GM12878 (cell line): ENCODE measurements around the gene GALK1. TPM values are rescaled to one million over a fixed set of nuclear protein-coding genes. Genes with fewer than 3 reads are reported as not detected.

Experiments used
- ATAC-seq: fragments of 200-7000 bp; cut with Tn5 transposase; 3 replicates; pipeline ENCODE4 v1.9.1; 2020; ENCODE audit warnings: mild to moderate bottlenecking, moderate library complexity
- BruUV-seq: library from RNA; stranded (reverse); fragments of 400-500 nt; replicated peaks from 2 replicates; lab custom pipeline; 2021; lab: Mats Ljungman, UMichigan
- CTCF ChIA-PET: fragments of 300-600 bp; sonication (Branson Sonifier 250); formaldehyde crosslinking; extraction: SDS; loops from one replicate; lab custom pipeline; 2021; ENCODE audit warnings: inconsistent platforms; lab: Yijun Ruan, JAX
- POLR2A ChIA-PET: fragments of 350-600 bp; formaldehyde crosslinking; extraction: SDS; loops from one replicate; lab custom pipeline; 2021; ENCODE audit warnings: inconsistent platforms; lab: Charles Lee
- RAD21 ChIA-PET: fragments of 300-600 bp; sonication (Branson Sonifier 250); formaldehyde crosslinking; loops from one replicate; lab custom pipeline; 2023; ENCODE audit warnings: antibody characterized with exemption; ENCODE audit not compliant: unreplicated experiment; lab: Charles Lee
- SMC1A ChIA-PET: fragments of 300-600 bp; sonication (Branson Sonifier 250); formaldehyde crosslinking; loops from one replicate; lab custom pipeline; 2023; ENCODE audit not compliant: unreplicated experiment, uncharacterized antibody; lab: Charles Lee
- DNase-seq: peaks from one replicate; pipeline ENCODE4 v3.0.0-alpha.2; 2011; ENCODE audit warnings: low read depth, low spot score
- FAIRE-seq: peaks from 3 replicates; lab custom pipeline; 2011; peaks lifted over from hg19 to GRCh38; lab: Jason Lieb, UNC
- H2AFZ ChIP-seq: 2 replicates; pipeline ENCODE4 v1.6.0; 2011; ENCODE audit warnings: low read depth, low read length, control low read depth; ENCODE audit not compliant: control insufficient read depth
- H3K27ac ChIP-seq: 2 replicates; pipeline ENCODE4 v1.5.1; 2011; ENCODE audit warnings: control low read depth; ENCODE audit not compliant: control insufficient read depth, insufficient read depth
- H3K27me3 ChIP-seq, 2 experiments: replicated peaks in 1 of 2; 2 replicates each; pipeline versions ENCODE4 v1.6.0 to v1.6.1; 2011; ENCODE audit warnings: low read length in 1 of 2; ENCODE audit not compliant: control insufficient read depth in 2 of 2, insufficient read depth in 2 of 2
- H3K36me3 ChIP-seq, 2 experiments: 2 replicates each; pipeline ENCODE4 v1.5.1; 2011; ENCODE audit warnings: low read length in 1 of 2; ENCODE audit not compliant: control insufficient read depth in 2 of 2, insufficient read depth in 2 of 2
- H3K4me1 ChIP-seq: 2 replicates; pipeline ENCODE4 v1.6.1; 2011; ENCODE audit warnings: mild to moderate bottlenecking, low read length, moderate library complexity, mixed read lengths; ENCODE audit not compliant: control insufficient read depth, insufficient read depth
- H3K4me2 ChIP-seq: 2 replicates; pipeline ENCODE4 v1.6.0; 2011; ENCODE audit warnings: control low read depth; ENCODE audit not compliant: control insufficient read depth, insufficient read depth
- H3K4me3 ChIP-seq: fragments of 200-600 bp; sonication (generic); 2 replicates; pipeline ENCODE4 v1.5.1; 2016
- H3K79me2 ChIP-seq: 2 replicates; pipeline ENCODE4 v1.6.0; 2011; ENCODE audit warnings: low read length; ENCODE audit not compliant: control insufficient read depth, insufficient read depth
- H3K9ac ChIP-seq: 2 replicates; pipeline ENCODE4 v1.8.0; 2011; ENCODE audit warnings: low read length, control low read depth, mixed read lengths; ENCODE audit not compliant: control insufficient read depth, insufficient read depth
- H3K9me3 ChIP-seq: replicated peaks from 3 replicates; pipeline ENCODE4 v1.5.1; 2011; ENCODE audit warnings: mild to moderate bottlenecking, low read length; ENCODE audit not compliant: control insufficient read depth, insufficient read depth
- H4K20me1 ChIP-seq: 2 replicates; pipeline ENCODE4 v1.6.0; 2011; ENCODE audit not compliant: control insufficient read depth, insufficient read depth
- MYC ChIP-seq: IDR thresholded peaks from 2 replicates; pipeline ENCODE4 v1.6.1; 2011; ENCODE audit warnings: mild to moderate bottlenecking, low read length, moderate library complexity, inconsistent platforms; ENCODE audit not compliant: insufficient read depth, insufficient replicate concordance, insufficient read length, severe bottlenecking
- PKNOX1 ChIP-seq: fragments of 450-650 bp; IDR thresholded peaks from 2 replicates; pipeline ENCODE4 v1.6.1; 2016; ENCODE audit warnings: mild to moderate bottlenecking
- SIX5 ChIP-seq: IDR thresholded peaks from 2 replicates; pipeline ENCODE4 v1.6.1; 2011; ENCODE audit warnings: mild to moderate bottlenecking, low read depth, low read length, moderate library complexity; ENCODE audit not compliant: severe bottlenecking
- SMC3 ChIP-seq: IDR thresholded peaks from 2 replicates; pipeline ENCODE4 v1.6.1; 2011; ENCODE audit warnings: low read length, improper control_type of control experiment, borderline replicate concordance
- WGBS: methylation state at CpG from one replicate; pipeline ENCODE4 v1.1.6; 2016; ENCODE audit warnings: low lambda C conversion rate; ENCODE audit not compliant: insufficient replicate concordance, insufficient coverage; ENCODE audit errors: missing lambda C conversion rate; 5-methylcytosine and 5-hydroxymethylcytosine counted together
- in situ Hi-C: fragments of 300-500 bp; cut with MboI; formaldehyde crosslinking; loops from 9 replicates; pipeline ENCODE4 v1.14.3; 2018; ENCODE audit warnings: mixed read lengths
- intact Hi-C: fragments of 100-400 bp; cut with micrococcal nuclease; formaldehyde crosslinking; loops from one replicate; pipeline ENCODE4 v1.14.2; 2022; ENCODE audit not compliant: unreplicated experiment
- polyA plus RNA-seq, 11 experiments: library from polyadenylated mRNA; depleted of rRNA in 4 of 11; unstranded in 6 of 11; stranded (reverse) in 5 of 11; fragments of >200 nt; fragmentation: Nextera tagmentation in 4 of 11; fragmentation: Illumina TruSeq in 1 of 11; extraction: Ambion mirVana in 4 of 11; extraction: Trizol in 1 of 11; gene quantifications; 1 replicate in 1 of 11; 2 replicates in 10 of 11; pipeline versions ENCODE4 v1.2.1 to v1.2.3, GENCODE V29; 2011 to 2016; ENCODE audit warnings: inconsistent platforms in 2 of 11, missing spikeins in 2 of 11, low read depth in 1 of 11
- total RNA-seq, 4 experiments: library from RNA; depleted of rRNA in 3 of 4; stranded (reverse); fragments of >200 nt in 3 of 4; fragmentation: Illumina TruSeq in 1 of 4; extraction: Trizol in 1 of 4; gene quantifications; 2 replicates each; pipeline versions ENCODE4 v1.2.1 to v1.2.3, GENCODE V29; 2013 to 2021
- TF ChIP-seq, protein P1 (sequence below), 3 experiments: IDR thresholded peaks in 2 of 3; conservative IDR thresholded peaks in 1 of 3; 2 replicates each; pipeline ENCODE4 v1.5.1; 2011; ENCODE audit warnings: low read depth in 3 of 3, low read length in 3 of 3, mild to moderate bottlenecking in 3 of 3, control low read depth in 2 of 3, moderate library complexity in 2 of 3, inconsistent platforms in 1 of 3, mixed read lengths in 1 of 3; ENCODE audit not compliant: control insufficient read depth in 2 of 3, insufficient read depth in 1 of 3; ENCODE audit errors: extremely low read depth in 1 of 3

The GALK1 gene
- total and polyA plus RNA-seq, 10 of the 15 experiments (the other 5 are each of a cell fraction or from before 2014, with no cell fraction given) = 0.21 to 43.8 (median 21.4) TPM

DNA sequence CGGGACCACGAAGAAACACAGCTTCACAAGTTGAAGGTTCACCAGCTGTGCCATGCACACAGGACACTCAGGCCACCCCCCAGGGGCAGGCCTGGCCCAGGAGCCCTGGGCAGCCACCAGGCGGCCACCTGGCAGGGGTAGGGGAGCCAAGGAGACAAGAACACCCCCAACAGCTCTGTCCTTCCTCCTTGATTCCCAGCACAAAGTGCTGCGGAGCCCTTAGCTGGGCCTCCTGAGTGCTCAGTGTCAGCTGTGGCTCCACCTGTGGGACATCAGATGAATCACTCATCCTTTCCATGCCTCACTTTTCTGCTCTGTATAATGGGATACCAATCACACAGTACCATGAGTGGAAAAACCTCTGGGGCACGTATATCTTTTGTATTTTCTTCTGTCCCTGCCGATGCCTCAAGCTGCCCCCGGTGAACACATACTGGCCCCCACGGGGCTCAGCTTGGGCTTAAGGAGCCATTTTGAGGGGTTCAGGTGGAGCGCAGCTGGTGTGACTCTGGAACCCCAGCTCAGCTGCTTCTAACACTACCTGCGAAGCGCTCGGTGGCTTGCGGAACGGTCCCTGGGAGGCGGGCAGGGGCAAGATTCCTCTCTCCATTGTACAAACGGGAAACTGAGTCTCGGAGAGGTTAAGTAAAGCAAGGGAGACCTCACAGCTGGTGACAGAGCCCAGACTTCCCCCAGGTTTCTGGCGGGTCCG lies 12.0 kb downstream of the GALK1 start:
- Histone ChIP-seq H3K9me3 (no peaks in the 10 kb centered on the region), H3K79me2 (no peaks in the 10 kb centered on the region), H3K27me3 (no peaks in the 10 kb centered on the region), H3K4me2 (peak overlapping the region; percentile 73), H3K36me3 (no peaks in the 10 kb centered on the region), H3K4me3 (peak overlapping the region; percentile 49; the same call in 1 of the 2 replicates), H4K20me1 (no peaks in the 10 kb centered on the region; the same call in 1 of the 2 replicates), H3K9ac (peak overlapping the region; percentile 15; the same call in 1 of the 2 replicates), H3K4me1 (peaks cover 10% of the 10 kb centered on the region), H3K27ac (no peak overlapping the region), H2AFZ (peak overlapping the region; percentile 87)
- ChIA-PET CTCF (interaction anchor here (0.6 to 10.6 kb wide), 54 partner anchors 8 to 1420 kb away, joined by 3 to 164 read pairs (median 5); partner anchors contain the start of genes GALK1, ITGB4, SMIM5 and TRIM47), RAD21 (interaction anchor here (0.6 to 2.5 kb wide), 33 partner anchors 8 to 664 kb away, joined by 3 to 32 read pairs (median 4); partner anchors contain the start of genes GALK1, SMIM5, TRIM47 and TRIM65), SMC1A (interaction anchor here (0.6 to 1.8 kb wide), 23 partner anchors 9 to 161 kb away, joined by 3 to 10 read pairs (median 4); partner anchors contain the start of genes GALK1, SMIM5, TRIM65 and UNC13D), POLR2A (interaction anchor here (0.6 to 2.1 kb wide), 14 partner anchors 10 to 240 kb away, joined by 3 to 13 read pairs (median 4); partner anchors contain the start of genes GALK1, RECQL5 and SAP30BP)
- no TSS peak for BruUV-seq
- DNase-seq (no peak), FAIRE-seq (peak; percentile 44), ATAC-seq (peak; percentile 64)
- 45% methylated on average over 19 of the region's 19 CpGs for WGBS
- intact Hi-C loops = loop anchor here (5.0 kb wide), 1 partner anchor 326 kb away; no protein-coding TSS in a partner anchor
- in situ Hi-C loops = no loop called here
- TF ChIP-seq MYC = no peak
- TF ChIP-seq PKNOX1 = no peak
- no peak for TF ChIP-seq SIX5
- TF ChIP-seq SMC3 = 0 out of 2 replicates have a peak, but pooled peaks have one; percentile 11
- TF ChIP-seq, protein P1, sequence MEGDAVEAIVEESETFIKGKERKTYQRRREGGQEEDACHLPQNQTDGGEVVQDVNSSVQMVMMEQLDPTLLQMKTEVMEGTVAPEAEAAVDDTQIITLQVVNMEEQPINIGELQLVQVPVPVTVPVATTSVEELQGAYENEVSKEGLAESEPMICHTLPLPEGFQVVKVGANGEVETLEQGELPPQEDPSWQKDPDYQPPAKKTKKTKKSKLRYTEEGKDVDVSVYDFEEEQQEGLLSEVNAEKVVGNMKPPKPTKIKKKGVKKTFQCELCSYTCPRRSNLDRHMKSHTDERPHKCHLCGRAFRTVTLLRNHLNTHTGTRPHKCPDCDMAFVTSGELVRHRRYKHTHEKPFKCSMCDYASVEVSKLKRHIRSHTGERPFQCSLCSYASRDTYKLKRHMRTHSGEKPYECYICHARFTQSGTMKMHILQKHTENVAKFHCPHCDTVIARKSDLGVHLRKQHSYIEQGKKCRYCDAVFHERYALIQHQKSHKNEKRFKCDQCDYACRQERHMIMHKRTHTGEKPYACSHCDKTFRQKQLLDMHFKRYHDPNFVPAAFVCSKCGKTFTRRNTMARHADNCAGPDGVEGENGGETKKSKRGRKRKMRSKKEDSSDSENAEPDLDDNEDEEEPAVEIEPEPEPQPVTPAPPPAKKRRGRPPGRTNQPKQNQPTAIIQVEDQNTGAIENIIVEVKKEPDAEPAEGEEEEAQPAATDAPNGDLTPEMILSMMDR (IDR thresholded peaks at IDR 0.05 in 2 of 3, conservative IDR thresholded peaks at IDR 0.05 in 1 of 3; ENCODE audit: control insufficient read depth in 2 of 3, extremely low read depth in 1 of 3, insufficient read depth in 1 of 3, low read depth in 3 of 3, low read length in 3 of 3) = peak; percentile 20 to 44 (median 22); a peak in 4 of 6 replicates
